Mucosa of rectum (tissue), 2 donors: Measurements from ENCODE around the gene CCDC85A.

Experiments
- H3K27ac ChIP-seq, 2 donors: one replicate each; pipeline ENCODE4 v1.7.0; 2013; ENCODE audit warnings: inconsistent platforms in 2 of 2, low read depth in 2 of 2, low read length in 2 of 2
- H3K27me3 ChIP-seq, 2 donors: one replicate each; pipeline ENCODE4 v1.7.0; 2013; ENCODE audit warnings: low read length in 2 of 2; ENCODE audit not compliant: control insufficient read depth in 2 of 2, insufficient read depth in 2 of 2
- H3K36me3 ChIP-seq, 2 donors: one replicate each; pipeline ENCODE4 v1.7.0; 2013; ENCODE audit warnings: low read length in 2 of 2; ENCODE audit not compliant: control insufficient read depth in 2 of 2, insufficient read depth in 2 of 2
- H3K4me1 ChIP-seq, 2 donors: one replicate each; pipeline ENCODE4 v1.7.0; 2013; ENCODE audit warnings: low read length in 2 of 2, mild to moderate bottlenecking in 1 of 2; ENCODE audit not compliant: control insufficient read depth in 2 of 2, insufficient read depth in 2 of 2
- H3K4me3 ChIP-seq, 2 donors: one replicate each; pipeline ENCODE4 v1.7.0; 2013; ENCODE audit warnings: low read length in 2 of 2
- H3K9ac ChIP-seq, 2 donors: one replicate each; pipeline ENCODE4 v1.7.0; 2013; ENCODE audit warnings: low read length in 2 of 2, low read depth in 1 of 2, mild to moderate bottlenecking in 1 of 2
- H3K9me3 ChIP-seq, 2 donors: one replicate each; pipeline ENCODE4 v1.7.0; 2013; ENCODE audit warnings: low read length in 2 of 2; ENCODE audit not compliant: control insufficient read depth in 2 of 2
- donor health status: healthy.
- donor health status: Normal muscosa, but diverticular disease.

Gene CCDC85A

GRCh38 chr2:56170504-56170903 lies 13.3 kb upstream of the CCDC85A start:
- no peak overlapping the region for H3K27ac ChIP-seq
- H3K36me3 ChIP-seq, result no peaks in the 10 kb centered on the region
- H3K9me3 ChIP-seq, result no peaks in the 10 kb centered on the region
- no peaks in the 10 kb centered on the region for H3K27me3 ChIP-seq
- H3K9ac ChIP-seq, result no peak overlapping the region
- H3K4me3 ChIP-seq, result no peak overlapping the region
- no peaks in the 10 kb centered on the region for H3K4me1 ChIP-seq

DNA sequence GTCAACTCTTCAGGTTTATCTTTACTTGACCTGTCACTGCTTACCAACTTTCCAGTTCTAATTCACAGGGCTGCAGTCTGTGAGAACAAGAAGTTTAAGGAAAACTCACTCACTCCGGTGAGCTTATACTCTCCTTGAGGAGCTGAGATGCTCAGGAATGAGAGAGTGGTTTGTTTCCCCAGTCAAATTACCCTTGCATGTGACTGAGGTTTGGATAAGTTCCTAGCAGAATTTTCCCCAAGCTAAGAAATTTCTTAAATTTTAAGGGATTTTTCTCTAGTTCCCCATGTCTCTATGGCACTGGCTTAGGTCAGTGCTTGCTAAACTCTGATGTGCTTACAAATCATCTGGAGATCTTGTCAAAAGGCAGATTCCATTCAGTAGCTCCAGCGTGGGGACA lies 12.8 kb upstream of the CCDC85A start:
- H3K36me3 ChIP-seq, result no peaks in the 10 kb centered on the region
- H3K4me1 ChIP-seq, result no peaks in the 10 kb centered on the region
- H3K9me3 ChIP-seq, result no peaks in the 10 kb centered on the region
- no peak overlapping the region for H3K27ac ChIP-seq
- H3K9ac ChIP-seq, result no peak overlapping the region
- no peaks in the 10 kb centered on the region for H3K27me3 ChIP-seq
- no peak overlapping the region for H3K4me3 ChIP-seq

DNA sequence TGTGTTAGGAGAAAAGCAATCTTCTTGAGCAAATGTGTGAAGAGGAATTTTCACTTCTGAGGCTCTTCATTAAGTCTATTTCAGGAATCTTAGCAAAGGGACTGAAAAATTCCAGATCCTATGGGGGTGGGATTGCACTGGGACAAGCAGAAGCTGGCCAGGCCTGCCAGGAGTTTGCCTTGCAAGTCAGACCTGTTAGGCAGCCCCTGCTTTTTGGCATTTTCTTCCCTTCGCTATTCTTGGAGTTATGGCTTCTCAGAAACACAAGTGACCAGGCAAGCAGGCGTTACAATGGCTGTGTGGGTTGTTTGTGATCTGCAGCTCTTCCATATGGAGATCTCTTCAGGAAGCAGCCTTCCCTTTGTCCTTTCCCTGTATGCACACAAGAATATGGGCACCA lies 8.0 kb upstream of the CCDC85A start:
- H3K27me3 ChIP-seq, result peaks cover 0 to 2% of the 10 kb centered on the region in 2 donors
- no peak overlapping the region for H3K27ac ChIP-seq
- H3K9me3 ChIP-seq, result no peaks in the 10 kb centered on the region
- no peak overlapping the region for H3K9ac ChIP-seq
- H3K4me1 ChIP-seq, result no peaks in the 10 kb centered on the region
- H3K4me3 ChIP-seq, result no peak overlapping the region
- no peaks in the 10 kb centered on the region for H3K36me3 ChIP-seq

GRCh38 chr2:56177420-56178220 lies 6.2 kb upstream of the CCDC85A start:
- no peaks in the 10 kb centered on the region for H3K9me3 ChIP-seq
- no peak overlapping the region for H3K4me3 ChIP-seq
- no peaks in the 10 kb centered on the region for H3K4me1 ChIP-seq
- H3K27me3 ChIP-seq, result peaks cover 0 to 5% of the 10 kb centered on the region in 2 donors
- no peaks in the 10 kb centered on the region for H3K36me3 ChIP-seq
- no peak overlapping the region for H3K27ac ChIP-seq
- no peak overlapping the region for H3K9ac ChIP-seq

GRCh38 chr2:56179931-56180330 lies 3.9 kb upstream of the CCDC85A start:
- Histone ChIP-seq H3K27me3 (peaks cover 3 to 5% of the 10 kb centered on the region in 2 donors), H3K9me3 (no peaks in the 10 kb centered on the region), H3K9ac (no peak overlapping the region), H3K27ac (no peak overlapping the region), H3K4me1 (peaks cover 3% of the 10 kb centered on the region in 2 donors), H3K36me3 (no peaks in the 10 kb centered on the region), H3K4me3 (no peak overlapping the region)

GRCh38 chr2:56182420-56182819 lies 1.4 kb upstream of the CCDC85A start:
- H3K9ac ChIP-seq, result no peak overlapping the region
- no peak overlapping the region for H3K4me3 ChIP-seq
- H3K9me3 ChIP-seq, result no peaks in the 10 kb centered on the region
- H3K27ac ChIP-seq, result no peak overlapping the region
- peaks cover 13 to 15% of the 10 kb centered on the region in 2 donors for H3K27me3 ChIP-seq
- H3K4me1 ChIP-seq, result peaks cover 3 to 9% of the 10 kb centered on the region in 2 donors
- H3K36me3 ChIP-seq, result no peaks in the 10 kb centered on the region

GRCh38 chr2:56184500-56185011 lies 766 bp downstream of the CCDC85A start:
- Histone ChIP-seq H3K27ac (no peak overlapping the region), H3K4me1 (peaks cover 3 to 9% of the 10 kb centered on the region in 2 donors), H3K9me3 (no peaks in the 10 kb centered on the region), H3K36me3 (no peaks in the 10 kb centered on the region), H3K27me3 (peaks cover 13 to 15% of the 10 kb centered on the region in 2 donors), H3K9ac (no peak overlapping the region), H3K4me3 (peak overlapping the region; percentile 20 to 64)

GRCh38 chr2:56185101-56185581 lies 1.4 kb downstream of the CCDC85A start:
- Histone ChIP-seq H3K27ac (no peak overlapping the region), H3K27me3 (peaks cover 11 to 15% of the 10 kb centered on the region in 2 donors), H3K4me3 (peak overlapping the region; percentile 61 to 64), H3K9me3 (no peaks in the 10 kb centered on the region), H3K4me1 (peaks cover 3 to 9% of the 10 kb centered on the region in 2 donors), H3K9ac (no peak overlapping the region), H3K36me3 (no peaks in the 10 kb centered on the region)

- Histone ChIP-seq H3K27ac (no peak overlapping the region), H3K27me3 (peaks cover 11 to 15% of the 10 kb centered on the region in 2 donors), H3K4me3 (peak overlapping the region; percentile 61 to 64), H3K9me3 (no peaks in the 10 kb centered on the region), H3K9ac (no peak overlapping the region), H3K36me3 (no peaks in the 10 kb centered on the region), H3K4me1 (peaks cover 3 to 9% of the 10 kb centered on the region in 2 donors)
Observed at GRCh38 chr2:56185582-56186046, 1.8 kb downstream of the CCDC85A start.

GRCh38 chr2:56191617-56192016 lies 7.8 kb downstream of the CCDC85A start:
- Histone ChIP-seq H3K4me1 (no peaks in the 10 kb centered on the region), H3K9me3 (no peaks in the 10 kb centered on the region), H3K9ac (no peak overlapping the region), H3K27ac (no peak overlapping the region), H3K4me3 (no peak overlapping the region), H3K36me3 (no peaks in the 10 kb centered on the region), H3K27me3 (no peaks in the 10 kb centered on the region)
